H9 (cell line): ENCODE measurements around the gene ACADL. TPM values are rescaled to one million over a fixed set of nuclear protein-coding genes. Genes with fewer than 3 reads are reported as not detected.

Source experiments
- DNase-seq: peaks from one replicate; pipeline ENCODE4 v3.0.0-alpha.2; 2017
- H2AFZ ChIP-seq: one replicate; pipeline ENCODE4 v1.6.1; 2013; ENCODE audit warnings: mild to moderate bottlenecking, low read length, control low read depth, moderate library complexity
- H2AK5ac ChIP-seq: 2 replicates; pipeline ENCODE4 v1.6.1; 2013; ENCODE audit warnings: low read length, control low read depth, mixed read lengths; ENCODE audit not compliant: insufficient read length
- H2BK120ac ChIP-seq: one replicate; pipeline ENCODE4 v1.6.1; 2013; ENCODE audit warnings: low read depth, mild to moderate bottlenecking, low read length, control low read depth, inconsistent platforms; ENCODE audit not compliant: poor library complexity, severe bottlenecking
- H2BK12ac ChIP-seq: 2 replicates; pipeline ENCODE4 v1.6.1; 2013; ENCODE audit warnings: low read length, control low read depth, mixed read lengths, low read depth; ENCODE audit not compliant: insufficient read length
- H2BK15ac ChIP-seq: 2 replicates; pipeline ENCODE4 v1.6.1; 2013; ENCODE audit warnings: low read depth, low read length, control low read depth
- H2BK20ac ChIP-seq: one replicate; pipeline ENCODE4 v1.6.1; 2013; ENCODE audit warnings: low read depth, mild to moderate bottlenecking, low read length, control low read depth, inconsistent platforms; ENCODE audit not compliant: poor library complexity, severe bottlenecking
- H2BK5ac ChIP-seq: 2 replicates; pipeline ENCODE4 v1.6.1; 2013; ENCODE audit warnings: low read length, control low read depth, mixed read lengths; ENCODE audit not compliant: insufficient read length
- H3K14ac ChIP-seq: 2 replicates; pipeline ENCODE4 v1.6.1; 2013; ENCODE audit warnings: low read length, control low read depth; ENCODE audit not compliant: insufficient read depth
- H3K18ac ChIP-seq: 2 replicates; pipeline ENCODE4 v1.6.1; 2013; ENCODE audit warnings: low read depth, mild to moderate bottlenecking, mixed read lengths, low read length, control low read depth; ENCODE audit not compliant: insufficient read length
- H3K23ac ChIP-seq: 2 replicates; pipeline ENCODE4 v1.6.1; 2013; ENCODE audit warnings: low read length, control low read depth, mixed read lengths, low read depth; ENCODE audit not compliant: insufficient read length
- H3K23me2 ChIP-seq: 2 replicates; pipeline ENCODE4 v1.6.1; 2013; ENCODE audit warnings: low read depth, mild to moderate bottlenecking, mixed read lengths, low read length, control low read depth; ENCODE audit not compliant: insufficient read length, poor library complexity, severe bottlenecking
- H3K27ac ChIP-seq: 2 replicates; pipeline ENCODE4 v1.5.1; 2013; ENCODE audit warnings: low read length, control low read depth, mixed read lengths, low read depth; ENCODE audit not compliant: insufficient read length
- H3K27me3 ChIP-seq: 2 replicates; pipeline ENCODE4 v1.6.1; 2013; ENCODE audit warnings: low read length, control low read depth, inconsistent platforms; ENCODE audit not compliant: insufficient read depth
- H3K4ac ChIP-seq: 2 replicates; pipeline ENCODE4 v1.6.1; 2013; ENCODE audit warnings: low read depth, mild to moderate bottlenecking, control low read depth, inconsistent platforms, low read length, moderate library complexity
- H3K4me1 ChIP-seq: 2 replicates; pipeline ENCODE4 v1.6.1; 2013; ENCODE audit warnings: low read length, control low read depth, inconsistent platforms; ENCODE audit not compliant: insufficient read depth
- H3K4me2 ChIP-seq: 2 replicates; pipeline ENCODE4 v1.6.1; 2013; ENCODE audit warnings: low read length, control low read depth, mixed read lengths; ENCODE audit not compliant: insufficient read length, insufficient read depth
- H3K56ac ChIP-seq: 2 replicates; pipeline ENCODE4 v1.6.1; 2013; ENCODE audit warnings: low read depth, mild to moderate bottlenecking, mixed read lengths, low read length, control low read depth; ENCODE audit not compliant: insufficient read length
- H3K79me1 ChIP-seq: 2 replicates; pipeline ENCODE4 v1.6.1; 2013; ENCODE audit warnings: low read depth, mild to moderate bottlenecking, moderate library complexity, low read length, control low read depth, inconsistent platforms; ENCODE audit not compliant: insufficient read depth, poor library complexity, severe bottlenecking
- H3K79me2 ChIP-seq: 2 replicates; pipeline ENCODE4 v1.6.1; 2013; ENCODE audit warnings: low read length, control low read depth, inconsistent platforms; ENCODE audit not compliant: insufficient read depth
- H3K9ac ChIP-seq: 2 replicates; pipeline ENCODE4 v1.6.1; 2013; ENCODE audit warnings: low read length, control low read depth, mixed read lengths; ENCODE audit not compliant: insufficient read length; ENCODE audit errors: extremely low read depth
- H3K9me3 ChIP-seq: one replicate; pipeline ENCODE4 v1.6.1; 2013; ENCODE audit warnings: low read depth, low read length, inconsistent platforms; ENCODE audit not compliant: control insufficient read depth
- H3T11ph ChIP-seq: one replicate; pipeline ENCODE4 v1.6.1; 2013; ENCODE audit warnings: mild to moderate bottlenecking, low read length, control low read depth, inconsistent platforms
- H4K20me1 ChIP-seq: one replicate; pipeline ENCODE4 v1.6.1; 2013; ENCODE audit not compliant: control insufficient read depth, insufficient read length, insufficient read depth
- H4K5ac ChIP-seq: 2 replicates; pipeline ENCODE4 v1.6.1; 2013; ENCODE audit warnings: low read depth, mild to moderate bottlenecking, mixed read lengths, low read length, control low read depth; ENCODE audit not compliant: insufficient read length
- H4K8ac ChIP-seq: replicated peaks from 2 replicates; pipeline ENCODE4 v1.6.1; 2013; ENCODE audit warnings: low read length, control low read depth, mixed read lengths, low read depth; ENCODE audit not compliant: insufficient read length
- H4K91ac ChIP-seq: 2 replicates; pipeline ENCODE4 v1.6.1; 2013; ENCODE audit warnings: low read depth, mild to moderate bottlenecking, moderate library complexity, mixed read lengths, low read length, control low read depth; ENCODE audit not compliant: insufficient read length
- H3K27ac Mint-ChIP-seq, 3 experiments: 2 replicates in 2 of 3; 3 replicates in 1 of 3; pipeline ENCODE4 v1.8.0; 2020 to 2021; ENCODE audit warnings: mixed read lengths in 3 of 3, mild to moderate bottlenecking in 1 of 3, moderate library complexity in 1 of 3
- H3K27me3 Mint-ChIP-seq: 2 replicates; pipeline ENCODE4 v1.8.0; 2021; ENCODE audit warnings: low read depth, mild to moderate bottlenecking, moderate library complexity, mixed read lengths
- H3K36me3 Mint-ChIP-seq, 3 experiments: 2 replicates in 2 of 3; 3 replicates in 1 of 3; pipeline ENCODE4 v1.8.0; 2020 to 2021; ENCODE audit warnings: low read depth in 3 of 3, mixed read lengths in 3 of 3; ENCODE audit not compliant: insufficient read depth in 1 of 3
- H3K4me1 Mint-ChIP-seq, 2 experiments: 2 replicates each; pipeline ENCODE4 v1.8.0; 2020; ENCODE audit warnings: mixed read lengths in 2 of 2
- H3K4me3 Mint-ChIP-seq, 2 experiments: 2 replicates in 1 of 2; 3 replicates in 1 of 2; pipeline ENCODE4 v1.8.0; 2020 to 2021; ENCODE audit warnings: mild to moderate bottlenecking in 2 of 2, mixed read lengths in 2 of 2, moderate library complexity in 1 of 2
- H3K9me3 Mint-ChIP-seq, 2 experiments: 2 replicates in 1 of 2; 3 replicates in 1 of 2; pipeline ENCODE4 v1.8.0; 2020; ENCODE audit warnings: mild to moderate bottlenecking in 2 of 2, mixed read lengths in 2 of 2, moderate library complexity in 1 of 2
- WGBS: extraction: QIAGEN DNeasy Blood & Tissue Kit; methylation state at CpG from one replicate; pipeline ENCODE4 v1.1.7; 2013; ENCODE audit warnings: missing lambda C conversion rate, low lambda C conversion rate, mixed read lengths; ENCODE audit not compliant: insufficient read length; ENCODE audit errors: extremely low coverage; 5-methylcytosine and 5-hydroxymethylcytosine counted together
- total RNA-seq: library from RNA; stranded (reverse); gene quantifications from 2 replicates; pipeline ENCODE4 v1.2.1, GENCODE V29; 2021
- TF ChIP-seq, protein P1 (sequence below): fragments of 200-600 bp; sonication (generic); conservative IDR thresholded peaks from 3 replicates; pipeline ENCODE4 v1.8.0; 2021; ENCODE audit warnings: antibody characterized with exemption, mild to moderate bottlenecking

The ACADL gene
- total RNA-seq, 1 experiment from 2014 or later: 0.26 TPM

DNA sequence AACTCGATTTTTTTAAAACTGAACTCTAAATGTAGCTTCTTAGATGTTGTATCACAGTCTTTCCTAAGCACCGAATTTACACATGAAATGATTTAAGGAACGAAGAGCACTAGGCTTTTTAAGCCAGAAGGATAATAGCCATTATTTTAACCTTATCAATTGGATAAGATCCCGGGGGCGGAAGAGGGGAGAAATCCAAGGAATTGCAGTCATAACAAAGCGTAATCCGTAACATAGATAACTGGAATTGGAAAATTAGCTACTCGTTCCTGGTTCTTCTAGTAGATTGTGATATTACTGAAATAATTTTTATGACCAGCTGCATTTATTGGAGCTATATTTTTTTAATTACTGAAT is 53.0 kb downstream of the ACADL start:
- Histone ChIP-seq H3K9me3 (no peaks in the 10 kb centered on the region), H2BK5ac (no peak overlapping the region), H2BK15ac (no peak overlapping the region), H3K18ac (no peak overlapping the region), H3K56ac (no peak overlapping the region), H2AFZ (no peak overlapping the region), H3K79me2 (no peaks in the 10 kb centered on the region), H3K4me2 (peak overlapping the region; percentile 72), H3K9ac (peak overlapping the region; percentile 76), H2BK20ac (no peak overlapping the region), H3K4ac (no peak overlapping the region), H3K23me2 (peaks cover 16% of the 10 kb centered on the region), H4K91ac (no peak overlapping the region), H2BK120ac (no peak overlapping the region), H3K79me1 (no peaks in the 10 kb centered on the region), H3K27me3 (no peaks in the 10 kb centered on the region), H3K23ac (no peak overlapping the region), H3K27ac (no peak overlapping the region), H4K5ac (no peak overlapping the region), H4K20me1 (no peaks in the 10 kb centered on the region), H4K8ac (no peak overlapping the region), H3K14ac (no peak overlapping the region), H3T11ph (no peak overlapping the region), H2AK5ac (no peak overlapping the region), H3K4me1 (no peaks in the 10 kb centered on the region), H2BK12ac (no peak overlapping the region)
- peaks cover 0 to 4% of the 10 kb centered on the region in 2 experiments; a peak in 4 of 5 replicates for H3K9me3 Mint-ChIP-seq
- peak overlapping the region; percentile 86 to 97 for H3K4me3 Mint-ChIP-seq
- peak overlapping the region; percentile 20 to 98 (median 71); a peak in 5 of 7 replicates for H3K27ac Mint-ChIP-seq
- H3K36me3 Mint-ChIP-seq: peaks cover 0 to 4% (median 0%) of the 10 kb centered on the region in 3 experiments; a peak in 1 of 7 replicates
- no peaks in the 10 kb centered on the region for H3K27me3 Mint-ChIP-seq
- DNase-seq: no peak
- TF ChIP-seq, protein P1, sequence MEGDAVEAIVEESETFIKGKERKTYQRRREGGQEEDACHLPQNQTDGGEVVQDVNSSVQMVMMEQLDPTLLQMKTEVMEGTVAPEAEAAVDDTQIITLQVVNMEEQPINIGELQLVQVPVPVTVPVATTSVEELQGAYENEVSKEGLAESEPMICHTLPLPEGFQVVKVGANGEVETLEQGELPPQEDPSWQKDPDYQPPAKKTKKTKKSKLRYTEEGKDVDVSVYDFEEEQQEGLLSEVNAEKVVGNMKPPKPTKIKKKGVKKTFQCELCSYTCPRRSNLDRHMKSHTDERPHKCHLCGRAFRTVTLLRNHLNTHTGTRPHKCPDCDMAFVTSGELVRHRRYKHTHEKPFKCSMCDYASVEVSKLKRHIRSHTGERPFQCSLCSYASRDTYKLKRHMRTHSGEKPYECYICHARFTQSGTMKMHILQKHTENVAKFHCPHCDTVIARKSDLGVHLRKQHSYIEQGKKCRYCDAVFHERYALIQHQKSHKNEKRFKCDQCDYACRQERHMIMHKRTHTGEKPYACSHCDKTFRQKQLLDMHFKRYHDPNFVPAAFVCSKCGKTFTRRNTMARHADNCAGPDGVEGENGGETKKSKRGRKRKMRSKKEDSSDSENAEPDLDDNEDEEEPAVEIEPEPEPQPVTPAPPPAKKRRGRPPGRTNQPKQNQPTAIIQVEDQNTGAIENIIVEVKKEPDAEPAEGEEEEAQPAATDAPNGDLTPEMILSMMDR: no peak
- peaks cover 22 to 23% of the 10 kb centered on the region in 2 experiments for H3K4me1 Mint-ChIP-seq
- WGBS: no CpG with 5 or more reads among the region's 8 CpGs
